Activated T-helper 1 cell treated with Interleukin-2 at 50 U/mL for 16 hours (primary cell): ENCODE results near the gene ZDHHC8.
A peak's percentile ranks its signal among the peaks of the same experiment; 100 is the strongest.

ENCODE experiments used
- DNase-seq: peaks from one replicate; pipeline ENCODE4 v3.0.0-alpha.2; 2020; ENCODE audit warnings: low read depth

The ZDHHC8 gene

GRCh38 chr22:20128902-20129746, 2.5 kb upstream of the ZDHHC8 start:
- DNase-seq: peak; percentile 26

- DNase-seq: no peak
Observed at GRCh38 chr22:20129747-20130014, 1.9 kb upstream of the ZDHHC8 start.

- no peak for DNase-seq
Observed at GRCh38 chr22:20130319-20130718, 1.3 kb upstream of the ZDHHC8 start.

- DNase-seq: peak; percentile 75
Observed at GRCh38 chr22:20130731-20131596, 640 bp upstream of the ZDHHC8 start.

- no peak for DNase-seq
Observed at GRCh38 chr22:20131859-20132685, 468 bp downstream of the ZDHHC8 start.

GRCh38 chr22:20132686-20133246, 1.2 kb downstream of the ZDHHC8 start:
- DNase-seq: no peak

GRCh38 chr22:20133930-20134549, 2.4 kb downstream of the ZDHHC8 start:
- no peak for DNase-seq

- no peak for DNase-seq
Observed at GRCh38 chr22:20135265-20135664, 3.7 kb downstream of the ZDHHC8 start.

GRCh38 chr22:20135806-20136602, 4.4 kb downstream of the ZDHHC8 start:
- DNase-seq: no peak

- no peak for DNase-seq
Observed at GRCh38 chr22:20136603-20136873, 4.9 kb downstream of the ZDHHC8 start.

GRCh38 chr22:20137113-20137512, 5.5 kb downstream of the ZDHHC8 start:
- no peak for DNase-seq

GRCh38 chr22:20137671-20138416, 6.2 kb downstream of the ZDHHC8 start:
- DNase-seq: no peak

- DNase-seq: no peak
Observed at GRCh38 chr22:20138417-20138738, 6.8 kb downstream of the ZDHHC8 start.

GRCh38 chr22:20138868-20139267, 7.3 kb downstream of the ZDHHC8 start:
- no peak for DNase-seq

- DNase-seq: no peak
Observed at GRCh38 chr22:20139391-20140106, 7.9 kb downstream of the ZDHHC8 start.

- no peak for DNase-seq
Observed at GRCh38 chr22:20140107-20140445, 8.5 kb downstream of the ZDHHC8 start.

GRCh38 chr22:20140521-20140964, 8.9 kb downstream of the ZDHHC8 start:
- DNase-seq: no peak

GRCh38 chr22:20141186-20142077, 9.8 kb downstream of the ZDHHC8 start:
- no peak for DNase-seq
